GM23248 (cell line): ENCODE measurements around the gene HNRNPUL2. TPM values are rescaled to one million over a fixed set of nuclear protein-coding genes. Genes with fewer than 3 reads are reported as not detected.

Experiments used
- DNase-seq: peaks from one replicate; pipeline ENCODE4 v3.0.0-alpha.2; 2015
- H2AFZ ChIP-seq: fragments of 200-600 bp; sonication (generic); 2 replicates; pipeline ENCODE4 v1.6.1; 2016; ENCODE audit warnings: antibody characterized with exemption
- H3F3A ChIP-seq: fragments of 200-600 bp; sonication (generic); 2 replicates; pipeline ENCODE4 v1.6.1; 2016; ENCODE audit warnings: mild to moderate bottlenecking, antibody characterized with exemption, mixed run types; ENCODE audit not compliant: insufficient read depth
- H3K27ac ChIP-seq: fragments of 200-600 bp; sonication (generic); 2 replicates; pipeline ENCODE4 v1.5.1; 2016; ENCODE audit warnings: mild to moderate bottlenecking
- H3K27me3 ChIP-seq: fragments of 200-600 bp; sonication (generic); replicated peaks from 2 replicates; pipeline ENCODE4 v1.6.1; 2016; ENCODE audit warnings: mild to moderate bottlenecking; ENCODE audit not compliant: insufficient read depth
- H3K36me3 ChIP-seq: fragments of 200-600 bp; sonication (generic); 2 replicates; pipeline ENCODE4 v1.6.1; 2016; ENCODE audit warnings: low read depth, mild to moderate bottlenecking
- H3K4me1 ChIP-seq: fragments of 200-600 bp; sonication (generic); 2 replicates; pipeline ENCODE4 v1.6.1; 2016; ENCODE audit warnings: mild to moderate bottlenecking; ENCODE audit not compliant: insufficient read depth
- H3K4me2 ChIP-seq: fragments of 200-600 bp; sonication (generic); one replicate; pipeline ENCODE4 v1.6.1; 2016; ENCODE audit warnings: mild to moderate bottlenecking; ENCODE audit not compliant: unreplicated experiment
- H3K4me3 ChIP-seq: fragments of 200-600 bp; sonication (generic); 2 replicates; pipeline ENCODE4 v1.5.1; 2016; ENCODE audit warnings: mild to moderate bottlenecking
- H3K79me2 ChIP-seq: fragments of 200-600 bp; sonication (generic); 2 replicates; pipeline ENCODE4 v1.6.1; 2016; ENCODE audit warnings: mild to moderate bottlenecking; ENCODE audit not compliant: insufficient read depth
- H3K9ac ChIP-seq: fragments of 200-600 bp; sonication (generic); 2 replicates; pipeline ENCODE4 v1.6.1; 2016; ENCODE audit warnings: mild to moderate bottlenecking
- H3K9me2 ChIP-seq: fragments of 200-600 bp; sonication (generic); 2 replicates; pipeline ENCODE4 v1.6.1; 2016; ENCODE audit warnings: mixed run types, mild to moderate bottlenecking, moderate library complexity; ENCODE audit not compliant: insufficient read depth
- H3K9me3 ChIP-seq: fragments of 200-600 bp; sonication (generic); one replicate; pipeline ENCODE4 v1.6.1; 2017; ENCODE audit warnings: low read depth
- H4K20me1 ChIP-seq: fragments of 200-600 bp; sonication (generic); 2 replicates; pipeline ENCODE4 v1.6.0; 2016; ENCODE audit not compliant: insufficient read depth
- EZH2 ChIP-seq: fragments of 200-600 bp; sonication (generic); IDR thresholded peaks from 2 replicates; pipeline ENCODE4 v1.6.1; 2018; ENCODE audit warnings: antibody characterized with exemption, mild to moderate bottlenecking; ENCODE audit not compliant: insufficient read depth, poor library complexity, severe bottlenecking
- EZH2phosphoT487 ChIP-seq: fragments of 200-600 bp; sonication (generic); IDR thresholded peaks from 2 replicates; pipeline ENCODE4 v1.6.1; 2018; ENCODE audit warnings: antibody characterized with exemption, moderate library complexity, mild to moderate bottlenecking, low read depth; ENCODE audit not compliant: insufficient read depth
- WGBS, 2 experiments: methylation state at CpG; one replicate each; pipeline ENCODE4 v1.1.6; 2015 to 2017; ENCODE audit warnings: low lambda C conversion rate in 2 of 2, low coverage in 1 of 2; ENCODE audit errors: missing lambda C conversion rate in 2 of 2; 5-methylcytosine and 5-hydroxymethylcytosine counted together
- in situ Hi-C: fragments of 300-500 bp; cut with MboI; formaldehyde crosslinking; loops from 2 replicates; pipeline ENCODE4 v1.15.0; 2020
- polyA plus RNA-seq: library from polyadenylated mRNA; unstranded; fragments of >200 nt; fragmentation: Nextera tagmentation; extraction: Ambion mirVana; gene quantifications from 2 replicates; pipeline ENCODE4 v1.2.1, GENCODE V29; 2016
- small RNA-seq: library from RNA; depleted of rRNA; stranded (forward); fragments of <200 nt; gene quantifications from one replicate; pipeline ENCODE3, GENCODE V24; 2014; ENCODE audit warnings: low read depth, low replicate concordance
- total RNA-seq: library from RNA; depleted of rRNA; stranded (reverse); fragments of >200 nt; shearing (Covaris generic); gene quantifications from 2 replicates; pipeline ENCODE4 v1.2.3, GENCODE V29; 2014; rRNA removed

The HNRNPUL2 gene
- total and polyA plus RNA-seq, 2 experiments from 2014 or later: 3.1 to 5.0 TPM

GRCh38 chr11:62664405-62665074 is 62.7 kb downstream of the HNRNPUL2 start:
- Histone ChIP-seq H4K20me1 (no peaks in the 10 kb centered on the region), H3K27ac (peak overlapping the region; percentile 72), H3K4me2 (peak overlapping the region; percentile 88), H3K4me1 (peaks cover 12% of the 10 kb centered on the region), H3K9me3 (no peaks in the 10 kb centered on the region), H3F3A (peaks cover 20% of the 10 kb centered on the region), H3K9me2 (no peaks in the 10 kb centered on the region), H3K79me2 (peaks cover 47% of the 10 kb centered on the region), H2AFZ (peak overlapping the region; percentile 84), H3K27me3 (no peaks in the 10 kb centered on the region), H3K9ac (peak overlapping the region; percentile 87), H3K4me3 (peak overlapping the region; percentile 84), H3K36me3 (0 out of 2 replicates have a peak, but pooled peaks cover 5% of the 10 kb centered on the region)
- in situ Hi-C loops: no loop called here
- TF ChIP-seq EZH2 (no peak), EZH2phosphoT487 (no peak)
- WGBS, 2 experiments: 3% methylated on average over 36 of the region's 36 CpGs
- DNase-seq: peak; percentile 71

Small RNAs within 50 kb of the gene (small RNA-seq; reads per million reads assigned to genes)
- gene SNORA57: not detected

Other genes starting within 250 kb of the HNRNPUL2 start
- gene AHNAK, start 180.7 kb downstream of the HNRNPUL2 start, total RNA-seq: 548 and 557 TPM in 2 replicates
- 163 and 167 TPM in 2 replicates for gene AHNAK, start 180.7 kb downstream of the HNRNPUL2 start, polyA plus RNA-seq
- gene EEF1G, start 153.6 kb downstream of the HNRNPUL2 start, total RNA-seq: 1,322 and 1,677 TPM in 2 replicates
- gene EEF1G, start 153.6 kb downstream of the HNRNPUL2 start, polyA plus RNA-seq: 533 and 544 TPM in 2 replicates
- gene TUT1, start 135.9 kb downstream of the HNRNPUL2 start, total RNA-seq: 6.1 and 7.7 TPM in 2 replicates
- gene TUT1, start 135.9 kb downstream of the HNRNPUL2 start, polyA plus RNA-seq: 11.1 and 12.1 TPM in 2 replicates
- gene MTA2, start 125.6 kb downstream of the HNRNPUL2 start, total RNA-seq: 98.8 and 114 TPM in 2 replicates
- 26.3 and 28.9 TPM in 2 replicates for gene MTA2, start 125.6 kb downstream of the HNRNPUL2 start, polyA plus RNA-seq
- 43.4 and 47.2 TPM in 2 replicates for gene EML3, start 114.7 kb downstream of the HNRNPUL2 start, total RNA-seq
- 32.8 and 34.8 TPM in 2 replicates for gene EML3, start 114.7 kb downstream of the HNRNPUL2 start, polyA plus RNA-seq
- gene ROM1, start 114.2 kb downstream of the HNRNPUL2 start, total RNA-seq: 3.4 and 6.5 TPM in 2 replicates
- gene ROM1, start 114.2 kb downstream of the HNRNPUL2 start, polyA plus RNA-seq: 5.4 and 8.8 TPM in 2 replicates
- 32.1 and 35.6 TPM in 2 replicates for gene B3GAT3, start 105.5 kb downstream of the HNRNPUL2 start, total RNA-seq
- 44.2 and 46.7 TPM in 2 replicates for gene B3GAT3, start 105.5 kb downstream of the HNRNPUL2 start, polyA plus RNA-seq
- 307 and 312 TPM in 2 replicates for gene GANAB, start 80.8 kb downstream of the HNRNPUL2 start, total RNA-seq
- gene GANAB, start 80.8 kb downstream of the HNRNPUL2 start, polyA plus RNA-seq: 224 and 225 TPM in 2 replicates
- gene INTS5, start 74.2 kb downstream of the HNRNPUL2 start, total RNA-seq: 26.4 and 30.4 TPM in 2 replicates
- gene INTS5, start 74.2 kb downstream of the HNRNPUL2 start, polyA plus RNA-seq: 17.1 and 18.9 TPM in 2 replicates
- gene C11orf98, start 62.2 kb downstream of the HNRNPUL2 start, total RNA-seq: 16.6 and 24.2 TPM in 2 replicates
- gene C11orf98, start 62.2 kb downstream of the HNRNPUL2 start, polyA plus RNA-seq: 76.8 and 77.9 TPM in 2 replicates
- gene CSKMT, start 62.1 kb downstream of the HNRNPUL2 start, total RNA-seq: 5.4 and 6.1 TPM in 2 replicates
- 2.9 and 3.6 TPM in 2 replicates for gene CSKMT, start 62.1 kb downstream of the HNRNPUL2 start, polyA plus RNA-seq
- gene UQCC3, start 55.8 kb downstream of the HNRNPUL2 start, total RNA-seq: 2.3 and 5.9 TPM in 2 replicates
- gene UQCC3, start 55.8 kb downstream of the HNRNPUL2 start, polyA plus RNA-seq: 14.5 and 15.1 TPM in 2 replicates
- 5.8 and 12.6 TPM in 2 replicates for gene LBHD1, start 55.2 kb downstream of the HNRNPUL2 start, total RNA-seq
- 3.6 and 4.3 TPM in 2 replicates for gene LBHD1, start 55.2 kb downstream of the HNRNPUL2 start, polyA plus RNA-seq
- 131 and 135 TPM in 2 replicates for gene UBXN1, start 48.4 kb downstream of the HNRNPUL2 start, total RNA-seq
- 84.0 and 85.3 TPM in 2 replicates for gene UBXN1, start 48.4 kb downstream of the HNRNPUL2 start, polyA plus RNA-seq
- 6.9 and 12.3 TPM in 2 replicates for gene LRRN4CL, start 37.9 kb downstream of the HNRNPUL2 start, total RNA-seq
- gene LRRN4CL, start 37.9 kb downstream of the HNRNPUL2 start, polyA plus RNA-seq: 2.1 and 2.3 TPM in 2 replicates
- 51.0 and 63.5 TPM in 2 replicates for gene BSCL2, start 20.0 kb downstream of the HNRNPUL2 start, total RNA-seq
- 74.5 and 79.0 TPM in 2 replicates for gene BSCL2, start 20.0 kb downstream of the HNRNPUL2 start, polyA plus RNA-seq
- gene GNG3, start 19.8 kb downstream of the HNRNPUL2 start, total RNA-seq: not detected in 2 replicates
- 0.29 TPM in 1 of 2 replicates, not detected in the other for gene GNG3, start 19.8 kb downstream of the HNRNPUL2 start, polyA plus RNA-seq
- gene TTC9C, start 1.0 kb upstream of the HNRNPUL2 start, total RNA-seq: 28.9 and 54.6 TPM in 2 replicates
- 40.1 and 46.6 TPM in 2 replicates for gene TTC9C, start 1.0 kb upstream of the HNRNPUL2 start, polyA plus RNA-seq
- 6.6 and 8.0 TPM in 2 replicates for gene ZBTB3, start 26.7 kb upstream of the HNRNPUL2 start, total RNA-seq
- 4.9 and 5.5 TPM in 2 replicates for gene ZBTB3, start 26.7 kb upstream of the HNRNPUL2 start, polyA plus RNA-seq
- gene POLR2G, start 34.1 kb upstream of the HNRNPUL2 start, total RNA-seq: 61.2 and 73.3 TPM in 2 replicates
- gene POLR2G, start 34.1 kb upstream of the HNRNPUL2 start, polyA plus RNA-seq: 154 and 156 TPM in 2 replicates
- gene TAF6L, start 43.9 kb upstream of the HNRNPUL2 start, total RNA-seq: 11.6 and 22.5 TPM in 2 replicates
- 8.2 and 9.1 TPM in 2 replicates for gene TAF6L, start 43.9 kb upstream of the HNRNPUL2 start, polyA plus RNA-seq
- 73.3 and 151 TPM in 2 replicates for gene TMEM179B, start 59.9 kb upstream of the HNRNPUL2 start, total RNA-seq
- gene TMEM179B, start 59.9 kb upstream of the HNRNPUL2 start, polyA plus RNA-seq: 140 and 150 TPM in 2 replicates
- gene TMEM223, start 64.5 kb upstream of the HNRNPUL2 start, total RNA-seq: 32.0 and 33.4 TPM in 2 replicates
- gene TMEM223, start 64.5 kb upstream of the HNRNPUL2 start, polyA plus RNA-seq: 31.4 and 34.2 TPM in 2 replicates
- gene NXF1, start 78.0 kb upstream of the HNRNPUL2 start, total RNA-seq: 25.0 and 32.0 TPM in 2 replicates
- 51.1 and 53.3 TPM in 2 replicates for gene NXF1, start 78.0 kb upstream of the HNRNPUL2 start, polyA plus RNA-seq
- 43.9 and 45.7 TPM in 2 replicates for gene STX5, start 104.6 kb upstream of the HNRNPUL2 start, total RNA-seq
- gene STX5, start 104.6 kb upstream of the HNRNPUL2 start, polyA plus RNA-seq: 32.0 and 34.0 TPM in 2 replicates
- gene TEX54, start 105.4 kb upstream of the HNRNPUL2 start, total RNA-seq: not detected in 2 replicates
- gene TEX54, start 105.4 kb upstream of the HNRNPUL2 start, polyA plus RNA-seq: 0.44 TPM in 1 of 2 replicates, not detected in the other
- gene WDR74, start 112.1 kb upstream of the HNRNPUL2 start, total RNA-seq: 41.4 and 50.4 TPM in 2 replicates
- gene WDR74, start 112.1 kb upstream of the HNRNPUL2 start, polyA plus RNA-seq: 33.6 and 34.3 TPM in 2 replicates
- gene SLC3A2, start 153.4 kb upstream of the HNRNPUL2 start, total RNA-seq: 290 and 301 TPM in 2 replicates
- gene SLC3A2, start 153.4 kb upstream of the HNRNPUL2 start, polyA plus RNA-seq: 310 and 319 TPM in 2 replicates
- gene CHRM1, start 193.9 kb upstream of the HNRNPUL2 start, total RNA-seq: not detected in 2 replicates
- not detected in 2 replicates for gene CHRM1, start 193.9 kb upstream of the HNRNPUL2 start, polyA plus RNA-seq